GM12801 (cell line): ENCODE results near the gene ABLIM2.

Experiments used
- CTCF ChIP-seq: IDR thresholded peaks from one replicate; pipeline ENCODE4 v1.5.1; 2011; ENCODE audit warnings: control low read depth; ENCODE audit not compliant: insufficient read length; ENCODE audit errors: extremely low read depth

ABLIM2 gene

GRCh38 chr4:8189551-8190466 is 31.2 kb upstream of the ABLIM2 start:
- TF ChIP-seq CTCF = no peak

- TF ChIP-seq CTCF = no peak
Measured at GRCh38 chr4:8188743-8189550, 30.3 kb upstream of the ABLIM2 start.

- TF ChIP-seq CTCF = no peak
Measured at GRCh38 chr4:8188085-8188484, 29.5 kb upstream of the ABLIM2 start.

GRCh38 chr4:8185930-8186329 is 27.3 kb upstream of the ABLIM2 start:
- no peak for TF ChIP-seq CTCF

GRCh38 chr4:8185295-8185694 is 26.7 kb upstream of the ABLIM2 start:
- no peak for TF ChIP-seq CTCF

GRCh38 chr4:8184061-8184460 is 25.4 kb upstream of the ABLIM2 start:
- TF ChIP-seq CTCF = no peak
